ENCODE measurements around the gene CNTRL.
"Not testable (repeated sequence)": the region's sequence is repeated elsewhere in the genome, so short reads cannot be mapped to it uniquely, and the experiment has no call there.

DNA sequence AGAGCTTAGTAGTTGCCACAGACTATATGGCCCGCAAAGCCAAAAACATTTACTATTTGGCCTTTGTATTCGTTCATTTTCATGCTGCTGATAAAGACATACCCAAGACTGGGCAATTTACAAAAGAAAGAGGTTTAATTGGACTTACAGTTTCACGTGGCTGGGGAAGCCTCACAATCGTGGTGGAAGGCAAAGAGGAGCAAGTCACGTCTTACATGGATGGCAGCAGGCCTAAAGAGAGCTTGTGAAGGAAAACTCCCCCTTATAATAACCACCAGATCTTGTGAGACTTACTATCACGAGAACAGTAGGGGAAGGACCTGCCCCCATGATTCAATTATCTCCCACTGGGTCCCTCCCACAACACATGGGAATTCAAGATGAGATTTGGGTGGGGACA lies 16.0 kb downstream of the CNTRL start:
- TF ChIP-seq RAD21 (IDR thresholded peaks at IDR 0.05); JUND (IDR thresholded peaks at IDR 0.05); YY1 (IDR thresholded peaks at IDR 0.05); TAF1 (conservative IDR thresholded peaks at IDR 0.05); NR2F2 (IDR thresholded peaks at IDR 0.05); RXRA (IDR thresholded peaks at IDR 0.05): not testable (repeated sequence)
- TF ChIP-seq, protein P1, sequence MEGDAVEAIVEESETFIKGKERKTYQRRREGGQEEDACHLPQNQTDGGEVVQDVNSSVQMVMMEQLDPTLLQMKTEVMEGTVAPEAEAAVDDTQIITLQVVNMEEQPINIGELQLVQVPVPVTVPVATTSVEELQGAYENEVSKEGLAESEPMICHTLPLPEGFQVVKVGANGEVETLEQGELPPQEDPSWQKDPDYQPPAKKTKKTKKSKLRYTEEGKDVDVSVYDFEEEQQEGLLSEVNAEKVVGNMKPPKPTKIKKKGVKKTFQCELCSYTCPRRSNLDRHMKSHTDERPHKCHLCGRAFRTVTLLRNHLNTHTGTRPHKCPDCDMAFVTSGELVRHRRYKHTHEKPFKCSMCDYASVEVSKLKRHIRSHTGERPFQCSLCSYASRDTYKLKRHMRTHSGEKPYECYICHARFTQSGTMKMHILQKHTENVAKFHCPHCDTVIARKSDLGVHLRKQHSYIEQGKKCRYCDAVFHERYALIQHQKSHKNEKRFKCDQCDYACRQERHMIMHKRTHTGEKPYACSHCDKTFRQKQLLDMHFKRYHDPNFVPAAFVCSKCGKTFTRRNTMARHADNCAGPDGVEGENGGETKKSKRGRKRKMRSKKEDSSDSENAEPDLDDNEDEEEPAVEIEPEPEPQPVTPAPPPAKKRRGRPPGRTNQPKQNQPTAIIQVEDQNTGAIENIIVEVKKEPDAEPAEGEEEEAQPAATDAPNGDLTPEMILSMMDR (IDR thresholded peaks at IDR 0.05; ENCODE audit: low read depth, low read length, missing input control): not testable (repeated sequence)
- TF ChIP-seq, protein P2, sequence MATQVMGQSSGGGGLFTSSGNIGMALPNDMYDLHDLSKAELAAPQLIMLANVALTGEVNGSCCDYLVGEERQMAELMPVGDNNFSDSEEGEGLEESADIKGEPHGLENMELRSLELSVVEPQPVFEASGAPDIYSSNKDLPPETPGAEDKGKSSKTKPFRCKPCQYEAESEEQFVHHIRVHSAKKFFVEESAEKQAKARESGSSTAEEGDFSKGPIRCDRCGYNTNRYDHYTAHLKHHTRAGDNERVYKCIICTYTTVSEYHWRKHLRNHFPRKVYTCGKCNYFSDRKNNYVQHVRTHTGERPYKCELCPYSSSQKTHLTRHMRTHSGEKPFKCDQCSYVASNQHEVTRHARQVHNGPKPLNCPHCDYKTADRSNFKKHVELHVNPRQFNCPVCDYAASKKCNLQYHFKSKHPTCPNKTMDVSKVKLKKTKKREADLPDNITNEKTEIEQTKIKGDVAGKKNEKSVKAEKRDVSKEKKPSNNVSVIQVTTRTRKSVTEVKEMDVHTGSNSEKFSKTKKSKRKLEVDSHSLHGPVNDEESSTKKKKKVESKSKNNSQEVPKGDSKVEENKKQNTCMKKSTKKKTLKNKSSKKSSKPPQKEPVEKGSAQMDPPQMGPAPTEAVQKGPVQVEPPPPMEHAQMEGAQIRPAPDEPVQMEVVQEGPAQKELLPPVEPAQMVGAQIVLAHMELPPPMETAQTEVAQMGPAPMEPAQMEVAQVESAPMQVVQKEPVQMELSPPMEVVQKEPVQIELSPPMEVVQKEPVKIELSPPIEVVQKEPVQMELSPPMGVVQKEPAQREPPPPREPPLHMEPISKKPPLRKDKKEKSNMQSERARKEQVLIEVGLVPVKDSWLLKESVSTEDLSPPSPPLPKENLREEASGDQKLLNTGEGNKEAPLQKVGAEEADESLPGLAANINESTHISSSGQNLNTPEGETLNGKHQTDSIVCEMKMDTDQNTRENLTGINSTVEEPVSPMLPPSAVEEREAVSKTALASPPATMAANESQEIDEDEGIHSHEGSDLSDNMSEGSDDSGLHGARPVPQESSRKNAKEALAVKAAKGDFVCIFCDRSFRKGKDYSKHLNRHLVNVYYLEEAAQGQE (IDR thresholded peaks at IDR 0.05): not testable (repeated sequence)
- TF ChIP-seq, protein P3, sequence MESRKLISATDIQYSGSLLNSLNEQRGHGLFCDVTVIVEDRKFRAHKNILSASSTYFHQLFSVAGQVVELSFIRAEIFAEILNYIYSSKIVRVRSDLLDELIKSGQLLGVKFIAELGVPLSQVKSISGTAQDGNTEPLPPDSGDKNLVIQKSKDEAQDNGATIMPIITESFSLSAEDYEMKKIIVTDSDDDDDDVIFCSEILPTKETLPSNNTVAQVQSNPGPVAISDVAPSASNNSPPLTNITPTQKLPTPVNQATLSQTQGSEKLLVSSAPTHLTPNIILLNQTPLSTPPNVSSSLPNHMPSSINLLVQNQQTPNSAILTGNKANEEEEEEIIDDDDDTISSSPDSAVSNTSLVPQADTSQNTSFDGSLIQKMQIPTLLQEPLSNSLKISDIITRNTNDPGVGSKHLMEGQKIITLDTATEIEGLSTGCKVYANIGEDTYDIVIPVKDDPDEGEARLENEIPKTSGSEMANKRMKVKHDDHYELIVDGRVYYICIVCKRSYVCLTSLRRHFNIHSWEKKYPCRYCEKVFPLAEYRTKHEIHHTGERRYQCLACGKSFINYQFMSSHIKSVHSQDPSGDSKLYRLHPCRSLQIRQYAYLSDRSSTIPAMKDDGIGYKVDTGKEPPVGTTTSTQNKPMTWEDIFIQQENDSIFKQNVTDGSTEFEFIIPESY (IDR thresholded peaks at IDR 0.05): not testable (repeated sequence)
- TF ChIP-seq, protein P4, sequence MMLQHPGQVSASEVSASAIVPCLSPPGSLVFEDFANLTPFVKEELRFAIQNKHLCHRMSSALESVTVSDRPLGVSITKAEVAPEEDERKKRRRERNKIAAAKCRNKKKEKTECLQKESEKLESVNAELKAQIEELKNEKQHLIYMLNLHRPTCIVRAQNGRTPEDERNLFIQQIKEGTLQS (IDR thresholded peaks at IDR 0.05): not testable (repeated sequence)
- TF ChIP-seq, protein P5, sequence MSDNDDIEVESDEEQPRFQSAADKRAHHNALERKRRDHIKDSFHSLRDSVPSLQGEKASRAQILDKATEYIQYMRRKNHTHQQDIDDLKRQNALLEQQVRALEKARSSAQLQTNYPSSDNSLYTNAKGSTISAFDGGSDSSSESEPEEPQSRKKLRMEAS (IDR thresholded peaks at IDR 0.05): not testable (repeated sequence)

Data from liver (tissue), 3 donors.